Stimulated activated CD8-positive, alpha-beta memory T cell treated with anti-CD3 and anti-CD28 coated beads, Interleukin-12 subunit alpha, Interleukin-12 subunit beta, amount 100 ng/mL, for 1 hour (primary cell): Measurements from ENCODE around the gene LSP1.

Source experiments
- DNase-seq: peaks from one replicate; pipeline ENCODE4 v3.0.0-alpha.2; 2020; ENCODE audit warnings: low read depth

The LSP1 gene

DNA sequence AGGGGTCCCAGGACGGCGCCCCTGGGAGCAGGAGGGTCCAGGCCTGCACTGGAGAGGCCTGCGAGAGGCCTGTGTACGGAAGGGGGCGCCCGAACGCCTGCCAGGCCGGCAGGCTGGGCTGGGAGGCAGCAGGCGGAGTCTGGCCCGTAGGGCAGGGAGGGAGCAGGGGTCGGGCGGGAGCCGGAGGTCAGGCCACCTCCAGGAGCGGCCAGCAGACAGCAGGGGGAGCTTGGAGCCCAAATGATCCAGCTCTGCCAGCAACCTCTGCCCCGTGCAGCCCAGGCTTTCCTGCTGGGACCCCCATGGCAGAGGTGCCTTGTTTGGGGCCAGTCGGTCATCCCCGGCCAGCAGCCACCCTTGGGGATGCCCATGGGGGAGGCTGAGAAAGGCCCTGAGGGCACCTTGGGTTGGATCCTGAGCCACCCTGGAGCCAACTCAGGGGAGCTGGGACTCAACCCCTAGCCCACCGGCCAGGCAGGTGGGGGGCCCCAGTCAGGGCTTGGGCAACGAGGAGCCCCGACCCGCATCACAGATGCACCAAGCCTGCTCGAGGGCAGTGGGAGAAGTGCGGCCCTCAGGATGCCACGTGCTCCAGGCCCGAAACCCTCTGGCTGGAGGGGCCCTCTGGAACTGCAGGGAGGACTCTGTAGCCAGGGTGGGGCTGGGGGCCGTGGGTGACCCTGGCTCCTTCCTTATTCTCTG is 27.7 kb upstream of the LSP1 start:
- DNase-seq, result no peak

DNA sequence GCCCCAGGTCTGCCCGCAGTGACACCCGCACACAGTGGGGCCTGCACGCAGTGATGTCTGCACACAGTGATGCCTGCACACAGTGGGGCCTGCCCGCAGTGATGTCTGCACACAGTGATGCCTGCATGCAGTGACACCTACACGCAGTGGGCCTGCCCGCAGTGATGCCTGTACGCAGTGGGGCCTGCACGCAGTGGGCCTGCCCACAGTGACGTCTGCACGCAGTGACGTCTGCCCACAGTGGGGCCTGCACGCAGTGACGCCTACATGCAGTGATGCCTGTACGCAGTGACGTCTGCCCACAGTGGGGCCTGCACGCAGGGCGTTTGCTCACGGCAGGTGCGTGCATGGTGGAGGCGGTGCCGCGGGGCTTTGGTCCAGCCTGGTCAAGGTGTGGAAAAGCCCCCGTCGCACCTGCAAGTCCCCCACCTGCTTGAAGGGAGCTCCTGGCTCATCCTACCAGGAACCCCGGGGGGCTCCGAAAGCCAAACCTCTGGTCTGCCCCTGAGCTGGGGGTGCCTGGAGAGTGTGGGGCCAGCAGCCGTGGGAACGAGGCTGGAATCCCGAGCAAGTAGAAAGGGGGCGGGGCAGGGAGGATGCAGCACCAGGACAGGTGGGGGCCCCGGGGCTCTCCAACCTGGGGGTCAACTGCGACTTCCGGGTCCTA is 27.0 kb upstream of the LSP1 start:
- DNase-seq, result no peak

DNA sequence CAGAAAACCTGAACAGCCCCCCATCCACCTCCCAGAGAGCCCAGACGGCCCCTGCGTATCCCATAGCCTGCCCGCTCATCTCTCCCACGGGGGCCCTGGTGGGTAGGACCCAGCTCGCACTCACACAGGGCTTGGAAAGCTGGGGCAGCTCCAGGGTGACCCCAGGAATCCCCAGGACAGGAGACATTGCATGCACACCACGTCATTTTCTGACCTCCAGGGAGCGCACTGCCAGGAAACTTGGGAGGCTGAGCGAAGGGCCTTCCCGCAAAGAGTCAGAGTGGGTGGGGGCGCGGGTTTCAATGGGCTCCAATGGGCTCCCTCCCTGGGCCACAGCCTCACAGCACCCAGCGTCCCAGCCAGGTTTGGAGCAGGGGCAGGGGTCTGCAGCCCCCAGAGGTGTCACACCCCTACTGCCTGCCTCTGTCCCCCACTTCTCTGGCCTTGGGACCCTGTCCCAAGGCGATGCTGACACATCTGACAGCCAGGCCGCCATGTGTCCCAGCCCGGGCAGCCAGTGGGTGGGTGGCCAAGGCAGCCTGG is 26.3 kb upstream of the LSP1 start:
- DNase-seq, result no peak

DNA sequence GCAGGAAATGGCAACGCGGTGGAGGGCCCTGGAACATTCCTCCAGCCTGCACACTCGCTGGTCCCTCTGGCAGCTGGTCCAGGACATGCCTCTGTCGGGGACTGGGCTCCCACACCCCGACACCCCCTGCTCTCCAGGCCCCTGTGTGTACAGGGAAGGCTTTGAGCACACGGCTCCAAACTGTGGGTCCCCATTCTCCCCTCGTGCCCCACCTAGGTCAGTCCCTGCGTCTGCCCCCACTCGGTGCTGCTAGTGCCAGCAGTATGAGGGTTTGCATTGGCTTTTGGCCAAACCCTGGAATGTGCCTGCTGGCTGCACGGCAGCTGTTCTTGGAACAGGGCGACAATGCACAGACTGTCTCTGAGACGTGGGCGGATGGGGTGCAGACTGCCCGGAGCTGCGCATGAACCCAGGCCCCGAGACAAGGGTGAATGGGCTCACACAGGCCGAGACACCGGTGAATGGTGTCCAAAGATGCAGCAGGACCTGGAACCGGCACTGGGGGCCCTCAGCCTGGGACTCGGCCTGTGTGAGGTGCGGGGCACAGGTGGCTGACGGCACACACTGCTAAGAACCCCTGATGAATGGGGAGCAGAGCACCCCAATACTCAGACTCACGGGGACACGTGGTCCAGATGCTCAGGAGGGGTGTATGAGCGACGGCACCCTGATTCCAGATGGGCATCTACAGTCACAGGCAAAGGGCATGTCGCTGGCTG is 25.6 kb upstream of the LSP1 start:
- no peak for DNase-seq

DNA sequence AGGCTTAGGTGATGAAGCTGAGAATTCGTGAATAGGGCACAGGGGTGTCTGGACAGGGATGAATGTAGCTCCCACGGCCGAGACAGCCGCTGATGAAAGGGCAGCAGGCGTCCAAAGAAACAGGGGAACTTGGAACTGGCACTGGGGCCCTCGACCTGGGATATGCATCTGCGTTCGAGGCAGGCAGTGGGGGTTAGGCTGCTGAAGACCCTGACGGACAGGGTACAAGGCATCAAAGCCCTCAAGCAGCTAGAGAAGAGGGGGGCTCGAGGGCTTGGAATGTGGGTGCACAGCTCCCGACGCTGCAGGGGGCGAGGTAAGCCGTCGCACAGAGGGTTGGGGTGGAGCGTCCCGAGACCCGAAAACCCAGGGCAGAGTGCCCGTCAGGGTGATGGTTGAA is 25.0 kb upstream of the LSP1 start:
- DNase-seq, result no peak

DNA sequence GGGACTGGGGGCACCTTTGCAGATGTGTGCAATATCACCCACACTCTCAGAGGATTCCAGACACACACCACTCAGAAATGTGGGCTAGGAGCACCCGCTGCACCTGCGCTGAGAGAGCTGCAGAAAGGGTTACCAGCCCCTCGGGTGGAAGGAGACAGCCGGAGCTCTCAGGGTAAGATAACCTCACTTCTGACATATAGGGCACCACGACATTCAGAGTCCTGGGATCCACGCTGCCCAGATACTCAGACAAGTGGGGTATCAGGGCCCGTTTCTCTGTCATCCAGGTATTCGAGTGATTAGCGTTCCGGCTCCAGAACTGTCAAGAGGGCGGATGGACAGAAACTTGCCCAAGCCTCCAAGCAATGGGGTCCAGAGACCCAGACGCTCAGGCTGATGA is 24.3 kb upstream of the LSP1 start:
- DNase-seq, result no peak

DNA sequence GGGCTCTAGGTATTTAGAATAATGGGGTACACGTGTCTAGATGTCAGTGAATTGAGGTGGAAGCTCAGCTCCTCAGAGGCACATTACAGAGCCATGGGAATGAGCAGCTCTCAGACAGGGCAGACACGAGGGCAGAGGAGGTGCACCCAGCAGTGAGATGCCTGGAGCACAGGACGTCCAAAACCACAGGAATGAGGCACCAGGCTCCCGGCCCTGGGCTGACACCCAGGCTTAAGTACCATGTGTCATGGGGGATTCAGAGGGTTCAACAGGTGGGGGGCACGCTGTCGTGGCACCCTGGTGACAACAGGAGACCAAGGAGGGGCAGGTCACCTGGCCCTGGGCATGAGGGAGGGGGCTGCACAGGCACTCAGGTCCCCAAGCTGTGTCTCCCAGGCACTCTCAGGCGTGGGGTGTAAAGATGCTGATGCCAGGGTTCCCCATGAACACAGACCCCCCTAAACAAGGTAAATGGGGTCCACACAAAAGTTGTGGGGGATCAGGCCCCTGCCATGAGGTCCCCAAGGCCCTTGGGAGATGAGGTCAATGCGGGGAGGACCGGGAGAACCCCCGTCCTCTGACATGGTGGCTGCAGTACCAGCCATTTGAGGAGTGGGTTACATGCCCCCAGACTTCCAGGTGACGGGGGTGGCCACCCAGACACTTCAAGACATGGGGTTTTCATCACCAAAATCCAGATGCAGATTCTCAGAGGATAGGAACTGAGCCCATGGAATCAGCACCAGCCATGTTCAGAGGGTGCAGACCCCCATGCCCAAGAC is 23.7 kb upstream of the LSP1 start:
- DNase-seq, result no peak

DNA sequence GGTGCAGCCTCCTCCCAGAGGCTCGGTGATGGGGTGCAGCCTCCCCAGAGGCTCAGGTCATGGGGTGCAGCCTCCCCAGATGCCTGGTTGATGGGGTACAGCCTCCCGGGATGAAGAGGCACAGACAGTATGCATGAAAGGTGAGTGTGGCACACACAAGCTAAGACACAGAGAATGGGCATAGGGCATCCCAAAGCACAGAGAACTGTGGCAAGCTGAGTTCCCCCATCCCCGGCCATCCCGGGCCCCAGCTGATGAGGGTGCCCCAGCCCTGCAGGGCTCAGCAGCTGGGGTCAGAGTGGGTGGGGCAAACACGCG is 22.9 kb upstream of the LSP1 start:
- no peak for DNase-seq

DNA sequence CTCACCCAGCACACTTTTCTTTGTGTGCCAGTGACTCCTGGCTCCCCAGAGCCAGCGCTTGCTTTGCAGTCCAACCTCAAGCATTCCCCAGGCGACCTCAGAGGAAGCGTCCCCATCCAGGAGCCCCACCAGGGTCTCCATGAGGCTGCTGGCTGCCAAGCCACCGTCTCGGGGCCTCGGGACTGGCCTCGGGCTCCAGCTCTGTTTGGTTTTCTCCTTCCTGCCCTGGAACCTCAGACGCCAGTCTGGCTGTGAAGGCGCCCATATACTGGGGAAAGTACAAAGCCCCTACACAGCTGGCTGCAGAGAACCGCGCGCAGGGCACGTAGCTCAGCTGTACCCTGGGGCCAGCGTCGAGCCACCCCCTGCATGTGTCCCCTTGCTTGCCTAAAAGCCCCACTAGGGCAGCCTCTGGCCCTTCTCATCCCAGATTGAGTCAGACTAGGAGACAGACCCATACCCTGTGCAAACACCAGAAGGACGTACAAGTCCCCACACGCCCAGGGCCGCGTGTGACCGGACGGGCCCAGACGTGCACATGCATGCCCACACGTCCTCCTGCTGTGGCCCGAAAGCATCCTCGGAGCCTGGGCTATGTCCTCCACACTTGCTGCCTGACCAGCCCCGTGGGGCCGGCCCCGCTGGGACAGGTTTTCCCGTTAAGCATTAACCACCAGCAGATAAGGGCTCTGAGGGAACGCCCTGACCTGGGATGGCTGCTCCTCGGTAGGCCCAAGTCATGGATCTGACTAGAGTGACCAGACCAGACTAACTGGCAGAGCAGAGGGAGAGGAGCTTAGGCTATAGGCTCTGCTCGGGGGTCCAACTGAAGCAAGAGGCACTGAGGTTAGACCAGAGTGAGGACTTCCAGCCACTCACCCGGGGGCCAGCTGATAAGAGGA is 22.3 kb upstream of the LSP1 start:
- DNase-seq, result no peak

DNA sequence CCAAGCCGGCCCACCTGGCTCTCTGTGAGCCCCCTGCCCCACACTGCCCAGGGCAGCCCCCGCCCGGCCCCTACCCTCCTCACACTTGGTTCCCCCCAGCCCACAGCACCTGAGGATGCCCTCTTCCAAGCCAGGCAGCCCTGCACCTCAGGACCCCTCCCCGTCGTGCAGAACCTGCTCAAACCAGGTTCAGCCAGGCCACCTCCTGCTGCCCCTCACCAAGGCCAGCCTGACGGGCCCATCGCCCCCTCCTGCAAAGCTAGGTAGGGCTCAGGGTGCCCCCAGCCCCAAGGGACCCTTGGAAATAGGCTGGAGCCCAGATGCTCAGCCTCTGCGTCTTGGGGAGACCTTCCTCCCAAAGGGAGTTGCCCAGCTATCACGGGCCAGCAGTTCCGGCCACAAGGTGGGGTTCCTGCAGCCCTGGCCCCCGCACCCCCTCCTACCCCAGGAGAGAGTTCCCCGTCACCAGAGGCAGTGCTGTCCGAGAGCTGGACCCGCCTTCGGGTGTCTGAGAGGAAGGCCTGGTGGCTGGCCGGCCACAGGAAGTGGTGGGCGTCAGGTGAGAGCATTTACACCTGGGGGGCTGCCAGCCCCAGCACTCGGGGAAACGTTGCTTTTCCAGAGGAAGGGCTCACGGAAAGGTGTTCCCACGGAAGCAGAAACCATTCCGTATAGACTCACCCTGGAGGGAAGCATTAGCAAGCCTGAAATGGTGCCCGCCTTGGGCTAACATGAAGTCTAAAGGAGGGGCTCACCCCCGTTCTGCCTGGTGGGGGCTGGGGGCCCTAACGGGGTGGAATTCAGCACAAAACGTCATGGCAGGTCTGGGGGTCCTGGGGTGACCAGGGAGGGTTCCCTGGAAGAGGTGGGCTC is 21.3 kb upstream of the LSP1 start:
- no peak for DNase-seq

DNA sequence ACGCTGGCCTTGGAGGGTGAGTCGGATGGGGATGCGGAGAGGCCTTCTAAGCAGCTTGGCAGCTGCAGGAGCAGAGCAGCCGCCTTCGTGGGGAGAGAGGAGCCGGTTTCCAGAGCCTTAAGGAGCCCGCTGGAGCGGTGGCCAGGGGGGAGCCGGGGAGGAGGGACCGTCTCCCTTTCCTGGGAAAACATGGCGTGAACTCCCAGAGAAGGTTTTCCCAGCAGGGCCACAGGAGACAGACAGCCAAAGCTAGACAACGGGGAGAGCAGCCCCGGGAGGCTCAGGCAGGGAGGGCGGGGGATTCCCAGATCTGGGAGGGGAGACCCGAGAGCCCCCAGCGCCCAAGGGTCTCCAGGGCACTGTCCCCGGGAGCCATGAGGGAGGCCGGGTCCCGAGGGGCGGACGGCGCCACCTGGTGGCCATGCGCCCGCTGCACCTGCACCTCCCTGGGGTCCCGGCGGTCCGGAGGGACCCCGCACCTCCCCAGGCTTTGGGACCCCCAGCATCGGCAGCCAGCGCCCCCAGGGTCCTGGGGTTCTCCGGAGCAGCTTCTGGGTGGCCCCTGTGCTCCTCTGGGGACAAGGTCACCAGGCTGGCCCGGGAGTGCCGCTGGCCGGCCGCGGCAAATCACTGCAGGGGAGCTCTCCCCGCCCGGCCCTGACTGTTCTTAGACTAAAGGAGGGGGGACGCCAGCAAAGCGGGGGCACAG is 20.5 kb upstream of the LSP1 start:
- peak; percentile 53 for DNase-seq

DNA sequence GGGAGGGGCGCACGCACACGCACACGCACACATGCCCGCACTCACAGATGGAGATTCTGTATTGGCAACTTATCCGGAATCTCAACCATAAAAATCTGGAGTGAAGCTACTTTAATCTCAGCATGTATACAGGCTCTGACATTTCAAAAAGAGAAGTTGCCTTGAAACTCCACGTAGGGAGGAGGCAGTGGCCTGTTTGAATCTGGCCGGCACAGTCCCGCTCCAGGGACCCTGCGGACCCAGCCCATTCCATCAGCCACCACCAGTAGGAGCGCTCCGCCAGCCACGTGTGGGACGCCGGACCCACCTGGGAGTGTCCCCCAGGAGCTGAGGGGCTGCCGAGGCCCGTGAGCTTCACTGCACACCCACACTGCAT is 20.0 kb upstream of the LSP1 start:
- DNase-seq, result no peak

DNA sequence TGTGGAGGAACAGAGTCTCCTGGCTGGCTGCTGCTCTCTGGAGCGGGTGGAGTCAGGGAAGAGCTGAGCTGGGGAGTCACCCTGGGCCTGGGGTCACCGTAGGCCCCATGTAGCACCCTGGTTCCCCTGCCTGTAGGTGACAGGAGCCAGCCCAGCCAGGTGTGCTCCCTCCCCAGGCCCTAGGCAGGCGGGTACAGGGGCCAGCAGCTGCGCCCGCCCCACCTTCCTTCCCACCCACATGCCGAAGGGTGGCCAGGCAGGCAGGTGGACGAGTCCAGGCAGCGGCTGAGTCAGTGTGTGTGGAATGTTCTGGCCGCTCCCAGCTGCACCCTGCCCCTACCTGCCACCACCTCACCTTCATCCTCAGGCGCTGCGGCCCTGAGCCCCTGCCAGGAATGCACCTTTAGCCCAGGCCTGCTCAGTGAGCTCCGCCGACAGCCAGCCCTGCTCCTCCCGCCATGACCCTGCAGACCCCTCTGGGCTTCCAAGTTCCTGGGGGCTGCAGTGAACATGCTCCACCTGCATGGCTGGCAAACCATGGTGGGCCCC is 18.7 kb upstream of the LSP1 start:
- DNase-seq, result no peak

DNA sequence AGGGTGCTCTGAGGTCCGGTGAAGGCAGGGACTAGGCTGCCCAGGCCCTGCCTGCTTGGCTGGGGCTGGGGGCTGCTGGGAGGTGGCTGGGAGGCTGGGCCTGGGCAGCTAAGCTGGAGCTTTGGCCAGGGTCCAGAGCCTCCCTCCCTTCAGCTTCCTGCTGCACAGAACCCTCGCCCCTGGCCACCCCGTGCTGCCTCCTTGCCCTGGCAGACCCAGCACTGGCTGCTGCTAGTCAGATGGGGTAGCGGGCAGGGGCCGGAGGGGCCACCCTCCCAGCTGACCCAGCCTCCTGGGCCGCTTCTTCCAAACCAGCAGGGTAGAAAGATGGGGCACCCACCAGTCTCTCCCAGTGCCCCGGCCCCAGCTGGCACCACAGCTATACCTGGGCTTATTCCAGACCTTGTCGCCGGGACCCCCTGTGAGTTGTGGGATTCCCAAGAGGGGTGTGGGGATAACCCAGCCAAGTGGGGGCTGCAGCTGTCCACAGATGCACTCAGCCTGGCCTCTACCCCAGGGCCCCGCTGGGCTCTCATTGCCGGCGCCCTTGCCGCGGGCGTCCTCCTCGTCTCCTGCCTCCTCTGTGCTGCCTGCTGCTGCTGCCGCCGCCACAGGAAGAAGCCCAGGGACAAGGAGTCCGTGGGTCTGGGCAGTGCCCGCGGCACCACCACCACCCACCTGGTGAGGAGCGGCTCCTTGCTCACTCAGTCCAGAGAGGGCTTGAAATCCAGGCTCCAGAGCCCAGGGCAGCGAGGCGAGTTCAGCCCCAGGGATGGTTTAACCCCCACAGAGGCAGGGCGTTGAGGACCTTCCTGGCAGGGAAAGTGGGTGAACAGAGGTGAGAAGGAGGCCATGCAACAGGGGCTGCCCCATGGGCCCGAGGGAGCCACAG is 17.9 kb upstream of the LSP1 start, which contains the start of gene SYT8:
Gene SYT8 (plus strand): TSS at position 212 of the 892 bp plus-strand sequence. CDS start 116 bp downstream, at position 328.
- no peak for DNase-seq

DNA sequence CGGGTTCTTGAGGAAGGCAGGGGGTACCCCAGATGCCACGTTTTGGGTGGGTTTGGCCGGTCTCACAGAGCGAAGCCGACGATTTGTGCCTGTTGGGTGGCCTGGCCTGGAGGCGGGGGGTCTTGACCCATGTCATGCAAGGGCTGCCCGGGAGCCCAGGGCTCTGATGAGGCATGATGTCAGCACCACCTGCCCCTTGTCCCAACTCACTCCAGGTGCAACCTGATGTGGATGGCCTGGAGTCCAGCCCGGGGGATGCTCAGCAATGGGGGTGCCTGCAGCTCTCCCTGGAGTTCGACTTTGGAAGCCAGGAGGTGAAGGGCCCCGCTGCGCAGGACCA is 17.2 kb upstream of the LSP1 start:
- DNase-seq, result no peak

DNA sequence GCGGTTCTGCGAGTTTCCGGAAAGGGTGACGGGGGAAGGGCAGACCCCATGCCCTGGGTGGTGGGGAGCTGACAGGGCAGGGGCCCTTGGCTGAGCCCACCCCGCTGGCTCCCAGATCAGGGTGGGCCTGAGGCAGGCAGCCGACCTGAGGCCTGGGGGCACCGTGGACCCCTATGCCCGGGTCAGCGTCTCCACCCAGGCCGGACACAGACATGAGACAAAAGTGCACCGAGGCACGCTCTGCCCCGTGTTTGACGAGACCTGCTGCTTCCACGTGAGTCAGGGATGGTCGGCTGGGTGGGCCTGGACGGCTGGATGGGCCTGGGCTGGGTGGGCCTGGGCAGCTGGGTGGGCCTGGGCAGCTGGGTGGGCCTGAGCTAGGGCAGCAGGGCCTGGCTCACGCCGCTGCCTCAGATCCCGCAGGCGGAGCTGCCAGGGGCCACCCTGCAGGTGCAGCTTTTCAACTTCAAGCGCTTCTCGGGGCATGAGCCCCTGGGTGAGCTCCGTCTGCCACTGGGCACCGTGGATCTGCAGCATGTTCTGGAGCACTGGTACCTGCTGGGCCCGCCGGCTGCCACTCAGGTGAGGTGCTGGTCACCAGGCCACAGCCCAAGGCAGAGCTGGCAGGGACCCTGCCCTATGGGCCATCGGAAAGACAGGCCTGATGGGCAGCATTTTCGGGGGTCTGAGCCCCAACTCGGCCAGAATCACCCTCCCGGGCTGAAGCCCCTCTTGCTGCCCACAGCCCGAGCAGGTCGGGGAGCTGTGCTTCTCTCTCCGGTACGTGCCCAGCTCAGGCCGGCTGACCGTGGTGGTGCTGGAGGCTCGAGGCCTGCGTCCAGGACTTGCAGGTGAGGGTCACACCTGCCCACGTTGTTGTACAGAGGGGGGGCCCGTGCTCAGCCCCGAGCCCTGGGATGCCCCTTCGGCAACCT is 16.6 kb upstream of the LSP1 start:
- DNase-seq, result no peak
